ENCODE results near the gene MSX2.

The MSX2 gene

DNA sequence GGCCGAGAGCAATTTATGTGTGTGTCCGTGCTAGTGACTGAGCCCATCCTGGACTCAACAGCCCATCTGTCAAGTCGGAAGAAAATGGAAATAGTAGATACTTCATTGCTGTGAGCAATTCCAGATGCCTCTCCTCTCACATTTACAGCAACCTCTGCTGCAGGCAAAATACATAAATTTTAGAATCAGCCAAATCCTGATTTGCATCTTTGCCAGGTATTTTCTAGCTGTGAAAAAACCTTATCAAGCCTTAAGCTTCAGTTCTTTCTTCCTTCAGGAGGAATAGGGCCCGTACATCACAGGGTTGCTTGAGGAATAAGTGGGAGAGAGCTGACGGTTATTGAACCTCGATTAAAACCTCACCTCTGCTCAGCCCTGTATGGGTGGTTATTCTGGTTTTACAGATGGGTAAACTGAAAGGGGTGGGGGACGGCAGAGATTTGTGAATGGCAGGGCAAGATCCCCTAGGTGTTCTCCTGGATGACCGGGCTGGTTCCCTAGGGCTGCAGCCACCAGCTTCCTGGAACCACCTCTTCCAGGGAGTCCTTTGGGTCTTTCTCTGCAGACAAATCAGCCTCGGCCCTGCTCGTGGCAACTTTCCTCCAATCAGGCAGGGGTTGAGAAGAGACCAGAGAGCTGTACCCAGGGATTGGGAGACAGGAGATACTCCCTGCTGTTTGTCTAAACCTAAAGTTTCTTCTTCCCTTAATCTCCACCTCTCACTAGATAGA, 5.3 kb upstream of the MSX2 start:
- DNase-seq (ENCODE audit: low read depth in 2 of 2): no peak

DNA sequence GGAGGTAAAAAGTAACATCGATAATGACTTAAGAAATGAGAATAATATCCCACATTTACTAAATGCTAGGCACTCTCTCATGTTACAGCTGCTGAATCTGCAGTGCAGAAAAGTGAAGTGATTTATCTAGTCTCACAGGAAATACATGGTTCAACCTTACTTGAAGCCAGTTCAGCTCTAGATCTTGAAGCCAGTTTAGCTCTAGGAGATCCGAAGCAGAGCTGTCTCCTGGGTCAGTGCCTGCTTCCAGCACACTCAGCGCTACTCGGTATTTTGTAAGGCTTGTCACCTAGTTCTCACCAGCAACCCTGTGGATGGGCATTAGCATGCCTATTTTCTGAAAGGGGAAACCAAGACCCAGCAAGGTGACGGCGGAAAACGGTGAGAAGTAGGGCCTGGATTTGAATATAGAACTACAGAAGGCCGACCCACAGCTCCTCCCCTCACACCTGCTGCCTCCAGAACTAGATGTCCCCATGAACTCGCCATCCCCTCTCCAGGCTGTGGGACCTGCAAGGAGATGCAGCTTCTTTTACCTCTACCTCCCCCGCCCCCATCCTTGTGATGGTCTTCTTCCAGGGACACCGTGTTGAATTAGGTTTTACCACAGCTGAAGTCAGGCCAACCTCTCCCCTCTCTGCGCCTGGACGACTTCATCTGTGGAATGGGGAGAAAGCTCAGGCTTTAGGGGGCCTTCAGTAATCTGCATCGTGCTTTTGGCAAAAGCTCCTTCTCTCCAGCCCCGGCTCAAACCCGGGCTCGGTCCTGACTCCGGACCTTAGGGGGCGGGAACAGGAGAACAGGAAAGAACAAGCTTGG, 4.4 kb upstream of the MSX2 start:
- DNase-seq (ENCODE audit: low read depth in 2 of 2): no peak

DNA sequence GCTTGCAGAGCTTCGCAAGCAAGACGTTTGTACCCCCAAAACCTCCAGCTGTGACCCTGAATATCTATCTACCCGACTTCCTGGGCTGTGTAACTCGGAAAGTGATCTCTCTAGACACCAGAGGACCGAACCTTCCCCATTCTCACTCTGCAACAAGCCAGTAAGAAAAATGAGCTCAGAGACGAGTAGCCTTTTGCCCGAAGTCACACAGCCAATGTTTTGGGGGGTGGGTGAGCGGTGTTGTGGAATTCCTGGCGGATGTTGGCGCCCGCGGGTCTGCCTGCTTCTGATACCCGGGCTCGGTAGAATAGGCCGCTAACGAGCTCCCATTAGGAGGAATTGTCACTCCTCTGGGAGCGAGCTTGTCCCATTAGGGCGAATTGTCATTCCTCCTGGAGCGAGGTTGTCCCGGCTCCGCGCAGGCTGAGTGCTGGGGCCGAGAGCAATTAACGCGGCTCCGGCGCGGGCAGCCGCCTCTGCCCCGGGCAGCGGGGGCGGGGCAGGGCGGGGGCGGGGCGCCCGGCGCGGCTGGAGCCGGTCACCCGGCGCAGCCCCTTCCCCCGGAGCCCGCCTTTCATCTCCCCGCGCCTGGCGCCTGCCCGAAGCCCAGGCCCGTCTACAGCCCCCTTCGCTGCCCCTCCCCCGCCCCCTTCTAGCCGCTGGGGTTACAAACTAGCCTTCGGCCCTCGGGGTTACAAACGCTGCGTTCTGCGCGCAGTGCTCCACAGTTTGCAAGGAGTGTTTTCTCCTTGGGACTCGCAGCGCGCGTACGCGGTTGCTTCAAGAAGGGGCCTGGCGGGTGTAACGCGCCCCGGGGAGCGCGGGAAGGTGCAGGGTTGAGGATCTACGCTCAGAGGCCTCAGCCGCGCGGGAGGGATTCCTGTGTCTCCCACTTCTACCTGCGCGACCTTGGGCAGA, 3.5 kb upstream of the MSX2 start:
- no peak for DNase-seq (ENCODE audit: low read depth in 2 of 2)

DNA sequence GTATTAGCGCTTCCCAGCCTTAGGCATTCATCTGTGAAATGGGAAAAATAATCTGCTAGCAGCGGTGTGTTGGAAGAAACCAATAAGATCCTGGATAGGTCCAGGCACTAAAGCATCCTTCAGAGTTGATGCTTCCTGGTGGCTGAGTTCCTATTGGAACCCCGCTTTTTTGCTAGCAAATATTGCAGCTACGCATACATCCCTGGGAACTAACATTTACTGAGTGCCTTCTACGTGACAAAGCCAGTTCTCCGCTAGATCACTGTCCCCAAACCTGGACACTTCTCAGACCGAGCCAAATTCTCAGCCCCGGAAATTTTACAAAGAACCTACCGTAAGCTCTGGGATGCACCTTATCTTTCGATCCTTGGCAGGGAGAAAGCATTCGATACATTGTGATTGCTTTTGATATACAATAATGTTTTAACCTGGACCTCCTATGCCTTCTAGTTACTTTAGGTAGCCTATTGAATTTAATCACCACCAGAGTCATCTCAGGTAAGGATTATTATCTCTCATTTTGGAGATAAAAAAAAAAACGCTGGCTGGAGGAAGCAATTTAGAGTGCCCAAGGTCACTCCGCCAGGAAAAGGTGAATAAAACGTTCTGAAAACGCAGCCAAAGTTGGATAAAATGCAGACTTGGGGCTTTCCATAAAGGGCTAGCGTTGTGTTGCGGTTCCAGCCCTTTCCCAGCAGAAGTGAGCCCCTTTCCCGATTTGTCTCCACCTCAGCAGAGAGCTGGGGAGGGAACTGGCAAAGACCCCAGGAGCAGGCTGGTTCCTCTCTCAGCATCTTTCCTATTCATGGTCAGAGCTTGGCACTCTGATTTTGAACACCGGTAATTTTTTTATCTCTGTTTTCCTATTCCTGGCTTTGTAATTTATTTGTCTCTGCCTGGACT, 2.6 kb upstream of the MSX2 start:
- DNase-seq (ENCODE audit: low read depth in 2 of 2): no peak

DNA sequence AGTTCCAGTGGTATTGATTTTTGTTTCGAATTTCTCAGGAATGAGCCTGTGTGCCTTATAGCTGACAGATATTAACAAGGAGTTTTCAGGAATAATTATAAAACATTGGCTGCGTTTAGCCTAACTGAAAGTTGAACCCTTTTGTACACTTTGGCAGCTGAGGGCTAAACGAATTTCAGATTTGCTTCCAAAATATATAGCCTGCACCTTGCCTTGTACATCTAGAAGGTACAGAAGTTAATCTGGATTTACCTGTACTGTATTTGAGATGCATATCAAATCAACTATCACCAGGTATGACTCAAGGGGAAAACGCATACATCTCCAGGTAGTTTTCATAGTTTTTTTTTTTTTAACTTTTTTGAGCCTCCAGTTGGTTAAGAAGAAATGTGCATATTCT, 1.9 kb upstream of the MSX2 start:
- DNase-seq (ENCODE audit: low read depth in 2 of 2): no peak

DNA sequence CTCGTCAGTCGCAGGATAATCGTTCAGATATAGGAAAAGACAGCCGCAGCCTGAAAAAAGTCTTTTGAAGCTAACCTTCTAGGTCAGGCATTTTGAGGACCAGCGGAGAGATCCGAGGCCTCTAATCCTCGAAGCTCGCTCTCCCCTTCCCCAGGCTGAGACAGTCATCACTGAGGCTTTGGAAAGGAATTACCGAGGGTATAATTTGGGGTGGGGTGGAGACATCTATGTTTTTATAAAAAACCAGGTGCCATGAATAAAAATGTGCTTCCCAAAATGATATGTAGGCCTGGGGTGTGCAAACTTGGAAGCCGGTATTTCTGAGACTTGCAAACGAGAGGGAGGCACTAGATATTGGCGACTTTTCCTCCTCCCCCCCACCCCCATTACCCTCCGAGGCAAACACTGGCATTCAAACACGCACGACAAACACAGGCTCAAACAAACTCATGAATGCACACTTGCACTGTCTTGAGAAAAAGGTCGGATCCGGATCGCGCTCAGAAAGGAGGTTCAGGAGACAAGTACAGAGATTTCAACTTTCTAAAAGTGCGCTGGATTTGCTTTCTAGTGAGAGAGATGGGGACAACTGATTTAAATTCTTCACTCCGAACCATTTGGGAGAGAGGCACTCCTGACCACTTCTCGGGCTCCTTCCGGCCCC, 935 bp upstream of the MSX2 start:
- no peak for DNase-seq (ENCODE audit: low read depth in 2 of 2)

DNA sequence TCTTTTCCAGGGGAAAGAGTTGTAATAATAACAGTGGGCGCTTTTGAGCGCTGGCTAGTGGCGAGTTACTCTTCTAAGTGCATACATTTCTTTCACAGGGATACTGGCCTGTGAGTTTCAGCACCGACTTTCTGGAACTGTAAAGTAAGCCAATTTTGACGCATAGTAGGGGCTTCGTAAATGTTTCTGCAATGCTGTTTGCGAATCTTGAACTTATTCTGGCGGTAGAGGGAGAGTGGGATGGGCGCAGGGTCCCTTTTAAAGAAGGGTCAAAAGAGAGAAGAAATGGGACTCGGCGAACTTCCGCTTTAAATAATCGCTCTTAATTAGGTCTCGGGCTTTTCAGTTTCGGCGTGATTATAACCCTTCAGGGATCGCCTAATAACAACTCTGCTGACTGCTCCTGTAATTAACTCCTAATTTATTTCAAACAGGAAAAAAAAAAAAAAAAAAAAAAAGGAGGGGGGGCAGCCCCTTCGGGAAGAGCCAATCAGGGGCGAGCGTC, 351 bp upstream of the MSX2 start:
- DNase-seq (ENCODE audit: low read depth in 2 of 2): no peak

DNA sequence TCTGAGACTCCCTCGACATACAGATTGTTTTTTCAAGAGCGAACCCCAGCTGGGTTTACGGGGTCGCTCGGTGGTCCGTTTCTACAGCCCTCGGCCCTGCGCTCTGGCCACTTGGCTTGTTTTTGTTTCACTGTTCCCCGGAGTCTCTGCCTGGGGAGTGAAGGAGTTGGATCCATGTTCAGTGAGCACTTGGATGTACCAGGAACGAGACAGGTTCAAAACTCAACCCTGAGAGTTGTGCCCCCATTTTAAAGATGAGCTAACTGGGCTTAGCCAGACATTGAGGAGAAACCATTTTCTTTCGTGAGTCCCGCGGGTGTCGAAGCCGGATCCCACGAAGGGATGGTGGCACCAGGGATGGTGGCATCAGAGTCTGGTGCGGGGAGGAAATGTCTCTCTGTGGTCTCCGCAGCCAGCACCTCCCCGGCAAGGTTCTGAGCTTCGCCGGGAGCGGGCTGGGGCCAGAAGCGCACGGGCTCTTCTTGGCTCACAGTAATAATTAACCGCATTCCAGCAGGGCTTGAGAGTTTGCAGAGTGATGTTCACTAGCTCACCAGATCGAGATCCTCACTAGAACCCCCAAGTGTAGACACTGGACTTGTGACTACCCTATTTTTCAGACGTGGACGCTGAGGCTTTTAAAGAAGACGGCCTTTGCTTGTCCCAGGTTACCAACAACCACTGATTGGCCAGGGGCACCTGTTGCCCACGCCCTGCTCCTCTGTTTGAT, 1.0 kb downstream of the MSX2 start:
- DNase-seq (ENCODE audit: low read depth in 2 of 2): no peak

DNA sequence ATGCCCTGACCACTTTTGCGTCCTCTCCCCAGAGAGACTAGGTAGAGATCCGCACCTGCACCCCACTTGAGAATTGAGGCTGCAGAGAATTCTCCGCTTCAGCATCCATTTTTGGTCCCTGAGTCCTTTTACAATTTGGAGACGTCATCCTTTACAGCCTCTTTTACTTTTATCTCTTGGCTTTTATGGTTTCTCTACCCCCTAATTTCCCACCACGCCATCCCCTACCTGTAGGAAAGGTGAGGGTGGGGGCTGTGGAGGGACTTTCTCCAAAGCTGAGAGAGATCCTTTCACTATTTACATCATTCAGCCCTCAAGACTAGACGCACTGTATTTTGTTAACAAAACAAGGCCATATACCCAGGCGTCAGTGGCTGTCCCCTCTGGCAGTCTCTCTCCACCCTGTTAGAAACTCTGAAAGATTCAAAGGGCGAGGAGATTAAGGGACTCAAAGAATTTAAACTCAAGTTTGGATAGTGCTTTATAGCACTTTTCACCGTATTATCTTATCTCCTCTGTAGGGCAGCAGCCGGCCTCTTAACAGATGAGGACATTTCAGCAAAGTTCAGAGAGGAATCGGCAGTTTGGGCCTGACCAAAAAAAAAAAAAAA, 1.7 kb downstream of the MSX2 start:
- DNase-seq (ENCODE audit: low read depth in 2 of 2): no peak

DNA sequence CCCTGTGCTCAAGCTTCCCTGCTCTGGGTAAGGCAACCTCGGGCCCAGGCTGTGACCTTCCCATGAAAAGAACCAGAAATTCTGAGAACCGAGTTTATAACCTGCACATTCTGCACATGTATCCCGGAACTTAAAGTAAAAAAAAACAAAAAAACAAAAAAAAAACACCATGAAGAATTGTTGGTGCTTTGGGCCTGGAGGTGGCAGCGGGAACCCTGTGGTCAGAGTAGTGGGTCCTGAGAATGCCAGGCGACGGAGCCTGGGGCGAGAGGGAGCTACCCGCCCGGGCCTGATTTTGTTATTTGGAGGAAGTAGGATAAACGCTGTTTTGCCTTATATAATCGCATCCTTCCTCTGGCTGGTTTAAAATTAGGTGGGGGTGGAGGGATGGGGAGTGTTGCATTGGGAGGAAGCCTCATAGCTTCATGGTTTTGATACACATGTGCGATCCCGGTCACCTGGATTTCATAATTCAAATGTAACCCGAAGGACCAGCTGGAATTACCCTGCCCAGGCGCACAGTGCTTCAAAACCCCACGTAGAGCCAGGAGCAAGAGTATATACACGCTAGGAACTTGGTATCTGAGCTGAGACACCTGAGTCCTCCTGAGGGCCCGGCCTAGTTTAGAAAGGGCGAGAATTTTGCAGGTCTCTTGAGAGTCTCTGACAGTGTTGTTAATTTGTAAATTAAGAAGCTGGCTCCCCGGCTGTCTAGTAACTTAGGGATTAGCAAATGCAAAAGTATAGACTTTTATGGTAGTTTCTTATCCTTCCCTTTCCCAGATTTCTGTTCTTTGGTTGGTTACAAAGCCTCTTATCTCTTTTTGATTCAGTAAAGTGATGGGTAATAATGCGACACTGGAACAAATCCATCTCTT, 2.8 kb downstream of the MSX2 start:
- no peak for DNase-seq (ENCODE audit: low read depth in 2 of 2)

DNA sequence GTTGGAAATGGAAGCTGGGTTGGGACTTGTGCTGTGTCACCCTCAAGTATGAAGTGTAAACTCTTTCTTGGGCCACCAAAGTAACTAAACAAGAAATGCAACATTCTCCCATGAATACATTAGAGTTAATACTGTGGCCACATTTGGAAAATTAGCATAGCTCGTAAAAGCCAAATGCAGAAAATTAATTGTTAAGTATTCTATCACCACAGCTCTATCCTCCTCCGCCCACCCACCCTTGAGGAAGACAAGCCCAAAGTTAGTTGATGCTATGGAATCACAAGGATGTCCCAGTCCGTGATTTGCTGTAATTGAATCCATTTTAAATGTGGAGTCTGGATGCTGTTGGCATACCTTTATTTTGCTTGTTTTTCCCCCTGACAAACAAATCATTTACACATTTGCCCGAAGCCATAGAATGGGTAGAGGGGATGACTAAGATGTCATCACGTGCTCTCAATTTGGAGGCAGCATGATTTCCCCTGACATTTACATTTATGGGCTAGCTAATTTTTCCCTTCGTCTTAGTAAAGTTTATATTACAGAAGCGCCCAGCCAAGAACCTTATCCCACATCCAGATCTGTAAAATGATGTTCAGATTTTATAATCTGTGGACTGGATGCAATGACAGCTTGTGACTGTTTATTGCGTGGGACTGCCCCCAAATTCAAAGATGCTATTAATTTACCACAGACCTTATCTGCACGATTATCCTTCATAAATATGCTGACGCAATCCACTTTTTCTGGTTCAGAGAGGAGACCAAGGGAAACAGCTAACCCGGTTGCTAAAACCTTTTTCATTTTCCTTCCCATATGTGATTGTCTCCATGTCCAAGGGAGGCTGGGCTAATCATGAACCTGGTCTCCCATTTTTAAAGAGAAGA, 3.7 kb downstream of the MSX2 start:
- DNase-seq (ENCODE audit: low read depth in 2 of 2): no peak

DNA sequence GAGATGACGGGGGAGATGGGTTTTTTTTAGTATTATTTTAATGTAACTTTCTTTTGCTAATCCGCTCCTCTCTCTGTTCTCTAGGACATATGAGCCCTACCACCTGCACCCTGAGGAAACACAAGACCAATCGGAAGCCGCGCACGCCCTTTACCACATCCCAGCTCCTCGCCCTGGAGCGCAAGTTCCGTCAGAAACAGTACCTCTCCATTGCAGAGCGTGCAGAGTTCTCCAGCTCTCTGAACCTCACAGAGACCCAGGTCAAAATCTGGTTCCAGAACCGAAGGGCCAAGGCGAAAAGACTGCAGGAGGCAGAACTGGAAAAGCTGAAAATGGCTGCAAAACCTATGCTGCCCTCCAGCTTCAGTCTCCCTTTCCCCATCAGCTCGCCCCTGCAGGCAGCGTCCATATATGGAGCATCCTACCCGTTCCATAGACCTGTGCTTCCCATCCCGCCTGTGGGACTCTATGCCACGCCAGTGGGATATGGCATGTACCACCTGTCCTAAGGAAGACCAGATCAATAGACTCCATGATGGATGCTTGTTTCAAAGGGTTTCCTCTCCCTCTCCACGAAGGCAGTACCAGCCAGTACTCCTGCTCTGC, 4.8 kb downstream of the MSX2 start:
- no peak for DNase-seq (ENCODE audit: low read depth in 2 of 2)

DNA sequence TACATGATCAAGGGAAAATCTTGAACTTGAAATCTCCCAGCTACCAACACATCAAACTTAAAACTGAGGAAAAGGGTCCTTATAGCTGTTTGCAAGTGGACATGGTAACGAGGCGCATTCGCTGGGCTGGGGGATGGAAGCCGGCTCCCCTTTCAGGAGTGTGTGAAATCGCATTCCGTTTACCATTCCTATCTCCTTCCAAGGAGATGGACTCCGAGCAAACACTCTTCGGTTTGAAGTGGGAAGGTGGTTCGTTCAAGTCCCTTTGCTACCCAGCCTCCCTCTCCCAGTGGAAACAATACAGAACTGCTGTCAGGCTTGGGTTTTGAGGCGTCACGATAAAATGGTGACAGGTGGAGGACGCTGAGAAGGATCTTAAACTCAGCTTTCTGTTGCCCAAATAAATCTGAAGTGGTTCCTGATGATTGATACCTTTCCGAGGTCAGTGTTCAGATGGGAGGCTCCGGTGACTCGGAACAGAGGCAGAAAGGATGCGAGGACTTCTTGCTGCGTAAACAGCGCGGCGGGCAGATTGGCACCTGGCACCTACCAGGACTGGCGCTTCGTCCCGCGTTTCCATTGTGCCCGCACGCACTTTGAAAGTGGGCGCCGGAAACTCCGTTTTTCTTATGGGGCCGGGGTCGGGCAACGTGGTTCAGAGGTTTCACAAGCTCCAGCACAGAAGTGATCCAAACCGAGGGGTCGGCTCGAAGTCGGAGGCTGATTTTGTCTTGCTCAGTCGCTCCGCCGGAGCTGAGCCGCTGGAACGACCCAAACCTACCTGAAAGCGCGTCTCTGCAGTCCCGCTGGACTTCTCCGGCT, 7.0 kb downstream of the MSX2 start:
- DNase-seq (ENCODE audit: low read depth in 2 of 2): no peak

DNA sequence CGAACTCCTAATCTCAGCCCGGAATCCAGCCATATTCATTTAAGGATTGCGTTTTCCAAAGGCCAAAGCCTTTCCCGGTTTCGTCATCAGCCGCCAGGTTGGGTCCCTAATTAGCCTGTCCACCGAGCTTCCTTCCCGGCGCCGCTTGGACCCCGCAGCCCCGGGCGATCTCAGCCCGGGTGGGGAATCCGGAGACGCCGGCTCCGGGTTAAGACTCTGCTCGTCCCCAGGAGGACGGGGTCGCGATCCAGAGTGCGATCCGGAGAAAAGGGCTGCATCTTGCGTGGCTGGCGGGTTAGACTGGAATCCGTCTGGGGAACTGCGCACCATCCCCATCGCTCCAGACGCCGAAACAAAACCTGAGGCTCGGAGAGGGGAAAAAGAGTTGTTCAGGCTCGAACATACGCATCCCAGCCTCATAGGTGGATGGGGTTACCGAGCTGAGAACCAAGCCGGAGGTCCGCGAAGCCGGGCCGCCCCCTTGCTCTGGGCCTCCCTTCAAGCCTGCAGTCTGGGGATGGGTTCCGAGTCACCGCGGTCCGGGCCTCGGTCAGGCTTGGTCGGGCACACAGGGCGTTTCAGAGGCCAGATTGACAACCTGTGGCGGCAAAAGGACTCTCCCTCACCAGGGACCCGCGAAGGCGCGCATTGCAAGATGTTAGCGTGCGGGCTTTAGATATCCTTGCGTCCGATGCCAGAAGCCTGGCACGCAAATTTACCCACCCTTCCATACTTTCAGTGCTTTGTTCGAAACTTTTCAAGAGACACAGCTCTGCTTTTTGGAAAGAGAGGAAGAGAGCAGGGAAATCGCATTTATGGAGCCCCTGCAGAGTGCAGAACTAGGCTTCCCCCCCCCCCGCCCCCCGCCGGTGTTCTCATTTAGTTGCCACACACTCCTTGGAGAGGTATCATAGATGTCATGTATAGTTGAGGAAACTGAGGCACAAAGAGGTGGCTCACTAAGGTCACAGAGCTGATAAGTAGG, 7.9 kb downstream of the MSX2 start:
- no peak for DNase-seq (ENCODE audit: low read depth in 2 of 2)

Data from stimulated activated CD4-positive, alpha-beta T cell treated with anti-CD3 and anti-CD28 coated beads, Interleukin-15, amount 100 ng/mL, for 48 hours (primary cell).